NCI-H2196 treated with DMSO at 0.1 percent for 48 hours (cell line): ENCODE data around the gene CEACAM8.
"Not testable (repeated sequence)": the region's sequence is repeated elsewhere in the genome, so short reads cannot be mapped to it uniquely, and the experiment has no call there.

Experiments
- DNase-seq: peaks from one replicate; lab custom pipeline; 2025; ENCODE audit not compliant: unreplicated experiment; lab: John Stamatoyannopoulos, UW

CEACAM8 gene

GRCh38 chr19:42594617-42595489, at the start of gene CEACAM8:
CEACAM8 (minus strand) TSS chr19:42594924; CDS start chr19:42594828, 96 bp downstream.
- DNase-seq: no peak

- not testable (repeated sequence) for DNase-seq
Measured at GRCh38 chr19:42639324-42640092, 44.8 kb upstream of the CEACAM8 start.

- DNase-seq: no peak
Measured at GRCh38 chr19:42635233-42635539, 40.5 kb upstream of the CEACAM8 start.

- DNase-seq: peak; percentile 3
Measured at GRCh38 chr19:42634409-42635232, 39.9 kb upstream of the CEACAM8 start.

- no peak for DNase-seq
Measured at GRCh38 chr19:42629191-42629590, 34.5 kb upstream of the CEACAM8 start.

GRCh38 chr19:42628411-42629140, 33.9 kb upstream of the CEACAM8 start:
- DNase-seq: no peak

GRCh38 chr19:42627916-42628315, 33.2 kb upstream of the CEACAM8 start:
- no peak for DNase-seq

GRCh38 chr19:42626181-42626580, 31.5 kb upstream of the CEACAM8 start:
- DNase-seq: no peak

GRCh38 chr19:42619271-42619670, 24.5 kb upstream of the CEACAM8 start:
- no peak for DNase-seq

GRCh38 chr19:42613666-42614065, 18.9 kb upstream of the CEACAM8 start:
- DNase-seq: no peak

GRCh38 chr19:42610401-42610915, 15.7 kb upstream of the CEACAM8 start:
- not testable (repeated sequence) for DNase-seq

- peak; percentile 7 for DNase-seq
Measured at GRCh38 chr19:42606660-42607351, 12.1 kb upstream of the CEACAM8 start.

GRCh38 chr19:42601811-42602443, 7.2 kb upstream of the CEACAM8 start:
- DNase-seq: no peak

- DNase-seq: peak; percentile 8
Measured at GRCh38 chr19:42596391-42597072, 1.8 kb upstream of the CEACAM8 start.

GRCh38 chr19:42595550-42596172, 937 bp upstream of the CEACAM8 start:
- DNase-seq: no peak

- DNase-seq: no peak
Measured at GRCh38 chr19:42589792-42590191, 4.9 kb downstream of the CEACAM8 start.

GRCh38 chr19:42584466-42584865, 10.3 kb downstream of the CEACAM8 start:
- no peak for DNase-seq

- no peak for DNase-seq
Measured at GRCh38 chr19:42577016-42577415, 17.7 kb downstream of the CEACAM8 start.
